ENCODE measurements around the gene PDK3. TPM values are rescaled to one million over a fixed set of nuclear protein-coding genes. Genes with fewer than 3 reads are reported as not detected.

PDK3 gene
- total and polyA plus RNA-seq, 2 experiments from 2014 or later, result 5.8 to 7.0 TPM

- Histone ChIP-seq H3K79me2 (ENCODE audit: insufficient read depth) (no peaks in the 10 kb centered on the region), H3K4me2 (ENCODE audit: unreplicated experiment) (no peak overlapping the region), H3K36me3 (ENCODE audit: low read depth) (no peaks in the 10 kb centered on the region), H2AFZ (no peak overlapping the region), H3K9me3 (ENCODE audit: low read depth) (no peaks in the 10 kb centered on the region), H4K20me1 (ENCODE audit: insufficient read depth) (no peaks in the 10 kb centered on the region), H3F3A (ENCODE audit: insufficient read depth) (no peaks in the 10 kb centered on the region), H3K27ac (no peak overlapping the region), H3K27me3 (replicated peaks; ENCODE audit: insufficient read depth) (no peaks in the 10 kb centered on the region), H3K4me1 (ENCODE audit: insufficient read depth) (no peaks in the 10 kb centered on the region), H3K4me3 (no peak overlapping the region), H3K9ac (no peak overlapping the region), H3K9me2 (ENCODE audit: insufficient read depth) (no peaks in the 10 kb centered on the region)
- 27 to 39% methylated on average over 4 of the region's 4 CpGs for WGBS, 2 experiments (ENCODE audit: low coverage in 1 of 2, low lambda C conversion rate in 2 of 2, missing lambda C conversion rate in 2 of 2)
- TF ChIP-seq EZH2phosphoT487 (IDR thresholded peaks at IDR 0.05; ENCODE audit: insufficient read depth, low read depth), result no peak
- TF ChIP-seq EZH2 (IDR thresholded peaks at IDR 0.05; ENCODE audit: insufficient read depth, poor library complexity, severe bottlenecking), result no peak
- in situ Hi-C loops (cut with MboI), result no loop called here
- DNase-seq, result no peak
Measured at GRCh38 chrX:24567169-24567568, 102.1 kb downstream of the PDK3 start.

- Histone ChIP-seq H2AFZ (no peak overlapping the region), H3K9ac (no peak overlapping the region), H3K9me3 (ENCODE audit: low read depth) (no peaks in the 10 kb centered on the region), H3F3A (ENCODE audit: insufficient read depth) (no peaks in the 10 kb centered on the region), H3K27ac (no peak overlapping the region), H4K20me1 (ENCODE audit: insufficient read depth) (no peaks in the 10 kb centered on the region), H3K9me2 (ENCODE audit: insufficient read depth) (no peaks in the 10 kb centered on the region), H3K4me3 (no peak overlapping the region), H3K4me2 (ENCODE audit: unreplicated experiment) (no peak overlapping the region), H3K36me3 (ENCODE audit: low read depth) (no peaks in the 10 kb centered on the region), H3K4me1 (ENCODE audit: insufficient read depth) (no peaks in the 10 kb centered on the region), H3K27me3 (replicated peaks; ENCODE audit: insufficient read depth) (no peaks in the 10 kb centered on the region), H3K79me2 (ENCODE audit: insufficient read depth) (no peaks in the 10 kb centered on the region)
- WGBS, 2 experiments (ENCODE audit: low coverage in 1 of 2, low lambda C conversion rate in 2 of 2, missing lambda C conversion rate in 2 of 2), result 24% methylated on average over 4 of the region's 4 CpGs
- in situ Hi-C loops (cut with MboI), result no loop called here
- DNase-seq, result no peak
- TF ChIP-seq EZH2 (IDR thresholded peaks at IDR 0.05; ENCODE audit: insufficient read depth, poor library complexity, severe bottlenecking), result no peak
Measured at GRCh38 chrX:24574743-24575142, 109.7 kb downstream of the PDK3 start.

- no peaks in the 10 kb centered on the region for H3K36me3 ChIP-seq (ENCODE audit: low read depth)
- TF ChIP-seq EZH2phosphoT487 (IDR thresholded peaks at IDR 0.05; ENCODE audit: insufficient read depth, low read depth) (no peak), EZH2 (IDR thresholded peaks at IDR 0.05; ENCODE audit: insufficient read depth, poor library complexity, severe bottlenecking) (no peak)
- H3K9me2 ChIP-seq (ENCODE audit: insufficient read depth), result no peaks in the 10 kb centered on the region
- H2AFZ ChIP-seq, result no peak overlapping the region
- no peaks in the 10 kb centered on the region for H3K4me1 ChIP-seq (ENCODE audit: insufficient read depth)
- in situ Hi-C loops (cut with MboI), result no loop called here
- no peak overlapping the region for H3K9ac ChIP-seq
- H3K27ac ChIP-seq, result no peak overlapping the region
- H3F3A ChIP-seq (ENCODE audit: insufficient read depth), result no peaks in the 10 kb centered on the region
- H3K4me3 ChIP-seq, result no peak overlapping the region
- no peak overlapping the region for H3K4me2 ChIP-seq (ENCODE audit: unreplicated experiment)
- no peak for DNase-seq
- WGBS, 2 experiments (ENCODE audit: low coverage in 1 of 2, low lambda C conversion rate in 2 of 2, missing lambda C conversion rate in 2 of 2), result 5 to 23% methylated on average over 1 of the region's 1 CpG
- H3K27me3 ChIP-seq (replicated peaks; ENCODE audit: insufficient read depth), result no peaks in the 10 kb centered on the region
- no peaks in the 10 kb centered on the region for H3K79me2 ChIP-seq (ENCODE audit: insufficient read depth)
- H3K9me3 ChIP-seq (ENCODE audit: low read depth), result no peaks in the 10 kb centered on the region
- no peaks in the 10 kb centered on the region for H4K20me1 ChIP-seq (ENCODE audit: insufficient read depth)
Measured at GRCh38 chrX:24575496-24575895, 110.4 kb downstream of the PDK3 start.

GRCh38 chrX:24577091-24577490 is 112.0 kb downstream of the PDK3 start:
- TF ChIP-seq EZH2 (IDR thresholded peaks at IDR 0.05; ENCODE audit: insufficient read depth, poor library complexity, severe bottlenecking), result no peak
- no peak for TF ChIP-seq EZH2phosphoT487 (IDR thresholded peaks at IDR 0.05; ENCODE audit: insufficient read depth, low read depth)
- H3K36me3 ChIP-seq (ENCODE audit: low read depth), result no peaks in the 10 kb centered on the region
- no peaks in the 10 kb centered on the region for H3F3A ChIP-seq (ENCODE audit: insufficient read depth)
- no peak overlapping the region for H3K4me2 ChIP-seq (ENCODE audit: unreplicated experiment)
- no peaks in the 10 kb centered on the region for H3K9me3 ChIP-seq (ENCODE audit: low read depth)
- no peak overlapping the region for H3K4me3 ChIP-seq
- WGBS, 2 experiments (ENCODE audit: low coverage in 1 of 2, low lambda C conversion rate in 2 of 2, missing lambda C conversion rate in 2 of 2), result 38 to 45% methylated on average over 9 of the region's 9 CpGs
- no peak overlapping the region for H3K27ac ChIP-seq
- H2AFZ ChIP-seq, result no peak overlapping the region
- H4K20me1 ChIP-seq (ENCODE audit: insufficient read depth), result no peaks in the 10 kb centered on the region
- no peaks in the 10 kb centered on the region for H3K79me2 ChIP-seq (ENCODE audit: insufficient read depth)
- no peaks in the 10 kb centered on the region for H3K4me1 ChIP-seq (ENCODE audit: insufficient read depth)
- no peaks in the 10 kb centered on the region for H3K27me3 ChIP-seq (replicated peaks; ENCODE audit: insufficient read depth)
- H3K9ac ChIP-seq, result no peak overlapping the region
- in situ Hi-C loops (cut with MboI), result no loop called here
- no peak for DNase-seq
- H3K9me2 ChIP-seq (ENCODE audit: insufficient read depth), result no peaks in the 10 kb centered on the region

Small RNAs within 50 kb of the gene (small RNA-seq; reads per million reads assigned to genes)
- not detected for gene SNRPEP9 (ENCODE audit: low read depth, low replicate concordance)

Other genes with a start within 250 kb of the PDK3 start
- gene SUPT20HL2, start 151.2 kb upstream of the PDK3 start, total RNA-seq (2014; rRNA removed; shearing (Covaris generic)), result not detected in 2 replicates
- not detected in 2 replicates for gene SUPT20HL2, start 151.2 kb upstream of the PDK3 start, polyA plus RNA-seq (2016; fragmentation: Nextera tagmentation; extraction: Ambion mirVana)
- not detected in 2 replicates for gene SUPT20HL1, start 104.6 kb upstream of the PDK3 start, total RNA-seq (2014; rRNA removed; shearing (Covaris generic))
- not detected in 2 replicates for gene SUPT20HL1, start 104.6 kb upstream of the PDK3 start, polyA plus RNA-seq (2016; fragmentation: Nextera tagmentation; extraction: Ambion mirVana)
- gene PCYT1B, start 182.1 kb downstream of the PDK3 start, total RNA-seq (2014; rRNA removed; shearing (Covaris generic)), result not detected in 2 replicates
- gene PCYT1B, start 182.1 kb downstream of the PDK3 start, polyA plus RNA-seq (2016; fragmentation: Nextera tagmentation; extraction: Ambion mirVana), result not detected in 2 replicates
- 6.7 and 9.0 TPM in 2 replicates for gene POLA1, start 228.6 kb downstream of the PDK3 start, total RNA-seq (2014; rRNA removed; shearing (Covaris generic))
- gene POLA1, start 228.6 kb downstream of the PDK3 start, polyA plus RNA-seq (2016; fragmentation: Nextera tagmentation; extraction: Ambion mirVana), result 3.6 and 4.1 TPM in 2 replicates

Data from GM23248 (cell line).